GM06990 (cell line): ENCODE results near the gene GCLC.

ENCODE experiments used
- DNase-seq: peaks from one replicate; pipeline ENCODE4 v3.0.0-alpha.2; 2011; ENCODE audit not compliant: insufficient read length; ENCODE audit errors: extremely low read depth
- H3K27me3 ChIP-seq: replicated peaks from 2 replicates; pipeline ENCODE4 v1.6.0; 2011; ENCODE audit warnings: low read length; ENCODE audit not compliant: control insufficient read depth, insufficient read depth
- H3K36me3 ChIP-seq: 2 replicates; pipeline ENCODE4 v1.5.1; 2011; ENCODE audit warnings: low read length; ENCODE audit not compliant: control insufficient read depth, insufficient read depth
- H3K4me3 ChIP-seq: replicated peaks from 2 replicates; pipeline ENCODE4 v1.5.1; 2011; ENCODE audit warnings: low read depth, mild to moderate bottlenecking, control low read depth, low read length
- TF ChIP-seq, protein P1 (sequence below): IDR thresholded peaks from 2 replicates; pipeline ENCODE4 v1.5.1; 2011; ENCODE audit warnings: low read length, control low read depth, mild to moderate bottlenecking, inconsistent platforms; ENCODE audit not compliant: insufficient read depth, poor library complexity, severe bottlenecking

The GCLC gene

GRCh38 chr6:53496797-53497375, 48.0 kb downstream of the GCLC start:
- DNase-seq: no peak
- H3K36me3 ChIP-seq: no peaks in the 10 kb centered on the region
- no peaks in the 10 kb centered on the region for H3K27me3 ChIP-seq
- TF ChIP-seq, protein P1, sequence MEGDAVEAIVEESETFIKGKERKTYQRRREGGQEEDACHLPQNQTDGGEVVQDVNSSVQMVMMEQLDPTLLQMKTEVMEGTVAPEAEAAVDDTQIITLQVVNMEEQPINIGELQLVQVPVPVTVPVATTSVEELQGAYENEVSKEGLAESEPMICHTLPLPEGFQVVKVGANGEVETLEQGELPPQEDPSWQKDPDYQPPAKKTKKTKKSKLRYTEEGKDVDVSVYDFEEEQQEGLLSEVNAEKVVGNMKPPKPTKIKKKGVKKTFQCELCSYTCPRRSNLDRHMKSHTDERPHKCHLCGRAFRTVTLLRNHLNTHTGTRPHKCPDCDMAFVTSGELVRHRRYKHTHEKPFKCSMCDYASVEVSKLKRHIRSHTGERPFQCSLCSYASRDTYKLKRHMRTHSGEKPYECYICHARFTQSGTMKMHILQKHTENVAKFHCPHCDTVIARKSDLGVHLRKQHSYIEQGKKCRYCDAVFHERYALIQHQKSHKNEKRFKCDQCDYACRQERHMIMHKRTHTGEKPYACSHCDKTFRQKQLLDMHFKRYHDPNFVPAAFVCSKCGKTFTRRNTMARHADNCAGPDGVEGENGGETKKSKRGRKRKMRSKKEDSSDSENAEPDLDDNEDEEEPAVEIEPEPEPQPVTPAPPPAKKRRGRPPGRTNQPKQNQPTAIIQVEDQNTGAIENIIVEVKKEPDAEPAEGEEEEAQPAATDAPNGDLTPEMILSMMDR: no peak
- H3K4me3 ChIP-seq: no peak overlapping the region

- no peaks in the 10 kb centered on the region for H3K27me3 ChIP-seq
- TF ChIP-seq, protein P1: no peak
- no peaks in the 10 kb centered on the region for H3K36me3 ChIP-seq
- DNase-seq: no peak
- no peak overlapping the region for H3K4me3 ChIP-seq
These were observed 49.1 kb downstream of the GCLC start for GRCh38 chr6:53495506-53496499.

DNA sequence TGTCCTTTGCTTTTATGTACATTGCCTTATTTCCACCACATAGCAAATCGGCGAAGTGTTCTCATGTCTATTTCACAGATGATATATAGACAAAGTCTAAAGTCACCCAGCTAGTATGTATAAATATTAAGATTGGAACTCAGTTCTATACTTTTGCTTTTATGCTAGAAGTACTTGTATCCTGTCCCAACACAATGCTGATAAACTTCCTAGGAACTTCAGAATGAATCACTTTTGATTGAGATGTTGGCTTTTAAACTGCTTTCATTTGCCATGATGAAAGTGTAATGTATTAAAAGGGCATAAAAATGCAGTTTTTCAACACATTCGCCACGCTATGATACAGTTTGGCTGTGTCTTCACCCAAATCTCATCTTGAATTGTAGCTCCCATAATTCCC, 50.8 kb downstream of the GCLC start:
- TF ChIP-seq, protein P1: no peak
- no peaks in the 10 kb centered on the region for H3K27me3 ChIP-seq
- no peak for DNase-seq
- H3K4me3 ChIP-seq: no peak overlapping the region
- no peaks in the 10 kb centered on the region for H3K36me3 ChIP-seq

GRCh38 chr6:53493635-53494025, 51.3 kb downstream of the GCLC start:
- TF ChIP-seq, protein P1: no peak
- DNase-seq: no peak
- Histone ChIP-seq H3K36me3 (no peaks in the 10 kb centered on the region), H3K27me3 (no peaks in the 10 kb centered on the region), H3K4me3 (no peak overlapping the region)

- H3K4me3 ChIP-seq: no peak overlapping the region
- no peaks in the 10 kb centered on the region for H3K36me3 ChIP-seq
- H3K27me3 ChIP-seq: no peaks in the 10 kb centered on the region
- TF ChIP-seq, protein P1: peak; percentile 62
- no peak for DNase-seq
These were observed 51.9 kb downstream of the GCLC start for GRCh38 chr6:53492860-53493634.
